Gastroesophageal sphincter (tissue), 3 donors: Measurements from ENCODE around the gene ZC3H18.

ENCODE experiments used
- POLR2A ChIP-seq, 2 donors: fragments of 450-650 bp; IDR thresholded peaks; one replicate each; pipeline ENCODE4 v1.6.1; 2017; ENCODE audit warnings: antibody characterized with exemption in 2 of 2, mild to moderate bottlenecking in 2 of 2, moderate library complexity in 1 of 2
- POLR2AphosphoS5 ChIP-seq: sonication (generic); formaldehyde crosslinking; IDR thresholded peaks from one replicate; pipeline ENCODE4 v1.6.1; 2017; ENCODE audit warnings: antibody characterized with exemption
- TF ChIP-seq, protein P1 (sequence below), 4 experiments: fragments of 200-600 bp in 2 of 4; fragments of 450-650 bp in 2 of 4; sonication (generic) in 1 of 4; IDR thresholded peaks; one replicate each; pipeline ENCODE4 v1.5.1; 2017 to 2019; ENCODE audit warnings: antibody characterized with exemption in 4 of 4, mild to moderate bottlenecking in 2 of 4, moderate library complexity in 2 of 4

DNA sequence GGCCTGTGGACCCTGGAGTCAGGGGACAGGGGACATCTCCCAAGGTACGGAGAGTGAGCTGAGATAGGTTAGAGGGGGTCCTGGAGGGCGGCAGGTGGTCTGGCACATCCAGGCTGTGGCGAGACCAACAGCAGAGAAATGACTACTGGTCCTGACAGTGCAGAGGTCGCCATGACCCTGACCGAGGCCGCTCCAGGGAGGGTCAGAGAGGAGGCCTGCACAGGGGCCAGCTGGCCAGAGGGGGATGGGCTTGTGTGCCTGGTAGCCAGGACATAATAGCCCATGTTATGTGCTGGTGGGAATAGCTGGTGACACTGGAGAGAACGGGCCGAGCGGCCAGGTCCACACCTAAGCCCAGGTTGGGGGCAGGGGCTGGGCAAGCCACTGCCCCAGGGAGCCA is 40.6 kb upstream of the ZC3H18 start:
- TF ChIP-seq, protein P1, sequence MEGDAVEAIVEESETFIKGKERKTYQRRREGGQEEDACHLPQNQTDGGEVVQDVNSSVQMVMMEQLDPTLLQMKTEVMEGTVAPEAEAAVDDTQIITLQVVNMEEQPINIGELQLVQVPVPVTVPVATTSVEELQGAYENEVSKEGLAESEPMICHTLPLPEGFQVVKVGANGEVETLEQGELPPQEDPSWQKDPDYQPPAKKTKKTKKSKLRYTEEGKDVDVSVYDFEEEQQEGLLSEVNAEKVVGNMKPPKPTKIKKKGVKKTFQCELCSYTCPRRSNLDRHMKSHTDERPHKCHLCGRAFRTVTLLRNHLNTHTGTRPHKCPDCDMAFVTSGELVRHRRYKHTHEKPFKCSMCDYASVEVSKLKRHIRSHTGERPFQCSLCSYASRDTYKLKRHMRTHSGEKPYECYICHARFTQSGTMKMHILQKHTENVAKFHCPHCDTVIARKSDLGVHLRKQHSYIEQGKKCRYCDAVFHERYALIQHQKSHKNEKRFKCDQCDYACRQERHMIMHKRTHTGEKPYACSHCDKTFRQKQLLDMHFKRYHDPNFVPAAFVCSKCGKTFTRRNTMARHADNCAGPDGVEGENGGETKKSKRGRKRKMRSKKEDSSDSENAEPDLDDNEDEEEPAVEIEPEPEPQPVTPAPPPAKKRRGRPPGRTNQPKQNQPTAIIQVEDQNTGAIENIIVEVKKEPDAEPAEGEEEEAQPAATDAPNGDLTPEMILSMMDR (IDR thresholded peaks at IDR 0.05), result no peak
- no peak for TF ChIP-seq POLR2A (IDR thresholded peaks at IDR 0.05)
- no peak for TF ChIP-seq POLR2AphosphoS5
